Calu3 (cell line): ENCODE results near the gene RENBP. TPM values are rescaled to one million over a fixed set of nuclear protein-coding genes. Genes with fewer than 3 reads are reported as not detected.

Source experiments
- BruUV-seq: library from RNA; stranded (reverse); fragments of 400-500 nt; replicated peaks from 2 replicates; lab custom pipeline; 2021; lab: Mats Ljungman, UMichigan
- CTCF ChIA-PET: fragments of 300-600 bp; sonication (Branson Sonifier 250); formaldehyde crosslinking; loops from one replicate; lab custom pipeline; 2022; ENCODE audit warnings: antibody characterized with exemption; lab: Charles Lee
- DNase-seq: peaks from one replicate; pipeline ENCODE4 v3.0.0; 2022
- H3K27ac Mint-ChIP-seq: one replicate; pipeline ENCODE4 v1.8.0; 2022; ENCODE audit warnings: mixed read lengths; ENCODE audit not compliant: unreplicated experiment
- H3K27me3 Mint-ChIP-seq: one replicate; pipeline ENCODE4 v1.8.0; 2022; ENCODE audit warnings: mixed read lengths; ENCODE audit not compliant: unreplicated experiment
- H3K36me3 Mint-ChIP-seq: one replicate; pipeline ENCODE4 v1.8.0; 2022; ENCODE audit warnings: mild to moderate bottlenecking, moderate library complexity, mixed read lengths; ENCODE audit not compliant: insufficient read depth, unreplicated experiment
- H3K4me1 Mint-ChIP-seq: one replicate; pipeline ENCODE4 v1.8.0; 2022; ENCODE audit warnings: mild to moderate bottlenecking, low read depth, mixed read lengths; ENCODE audit not compliant: unreplicated experiment
- H3K4me3 Mint-ChIP-seq: one replicate; pipeline ENCODE4 v1.8.0; 2022; ENCODE audit warnings: mild to moderate bottlenecking, low read depth, moderate library complexity, mixed read lengths; ENCODE audit not compliant: unreplicated experiment
- H3K9me3 Mint-ChIP-seq: one replicate; pipeline ENCODE4 v1.8.0; 2022; ENCODE audit warnings: low read depth, mixed read lengths; ENCODE audit not compliant: unreplicated experiment
- CTCF ChIP-seq: fragments of 200-600 bp; IDR thresholded peaks from one replicate; pipeline ENCODE4 v1.8.0; 2022; ENCODE audit warnings: antibody characterized with exemption; ENCODE audit not compliant: unreplicated experiment
- intact Hi-C: fragments of 100-400 bp; cut with micrococcal nuclease; formaldehyde crosslinking; loops from one replicate; pipeline ENCODE4 v1.10.0; 2022; ENCODE audit not compliant: unreplicated experiment
- total RNA-seq: library from RNA; stranded (reverse); gene quantifications from 2 replicates; pipeline ENCODE4 v1.2.3, GENCODE V29; 2022

The RENBP gene
- total RNA-seq, 1 experiment from 2014 or later: 0.80 TPM

GRCh38 chrX:153935326-153935851 lies 9.1 kb downstream of the RENBP start:
- H3K36me3 Mint-ChIP-seq: peaks cover 39% of the 10 kb centered on the region
- CTCF ChIA-PET: no interaction called here
- TF ChIP-seq CTCF: no peak
- H3K4me3 Mint-ChIP-seq: peak overlapping the region; percentile 67
- H3K9me3 Mint-ChIP-seq: no peaks in the 10 kb centered on the region
- H3K4me1 Mint-ChIP-seq: no peaks in the 10 kb centered on the region
- BruUV-seq: no TSS peak
- DNase-seq: no peak
- H3K27me3 Mint-ChIP-seq: no peaks in the 10 kb centered on the region
- H3K27ac Mint-ChIP-seq: no peak overlapping the region
- intact Hi-C loops: no loop called here

- peak; percentile 83 for DNase-seq
- CTCF ChIA-PET: interaction anchor here (1.2 kb wide), 1 partner anchor 12 kb away, joined by 3 read pairs; no protein-coding TSS in a partner anchor
- no TSS peak for BruUV-seq
- intact Hi-C loops: no loop called here
- Mint-ChIP-seq H3K27me3 (no peaks in the 10 kb centered on the region), H3K9me3 (no peaks in the 10 kb centered on the region), H3K4me3 (peak within 1 kb of the TSS; percentile 80), H3K27ac (peak within 1 kb of the TSS; percentile 33), H3K4me1 (no peaks in the 10 kb centered on the region), H3K36me3 (peaks cover 39% of the 10 kb centered on the region)
- TF ChIP-seq CTCF: no peak
Measured at GRCh38 chrX:153934762-153935325, 9.6 kb downstream of the RENBP start, which contains the start of gene NAA10. NAA10 (minus strand) TSS chrX:153935037; CDS start chrX:153934904, 133 bp downstream.

- Mint-ChIP-seq H3K36me3 (peaks cover 39% of the 10 kb centered on the region), H3K4me1 (no peaks in the 10 kb centered on the region), H3K27me3 (no peaks in the 10 kb centered on the region), H3K9me3 (no peaks in the 10 kb centered on the region), H3K4me3 (peak overlapping the region; percentile 80), H3K27ac (peak overlapping the region; percentile 33)
- CTCF ChIA-PET: interaction anchor here (1.2 kb wide), 1 partner anchor 13 kb away, joined by 3 read pairs; no protein-coding TSS in a partner anchor
- DNase-seq: no peak
- no peak for TF ChIP-seq CTCF
- BruUV-seq: no TSS peak
- intact Hi-C loops: no loop called here
Measured at GRCh38 chrX:153934148-153934761, 10.2 kb downstream of the RENBP start.

- no peaks in the 10 kb centered on the region for H3K9me3 Mint-ChIP-seq
- TSS peak; percentile 52 for BruUV-seq
- no peak for DNase-seq
- CTCF ChIA-PET: interaction anchor here (1.2 kb wide), 1 partner anchor 13 kb away, joined by 3 read pairs; no protein-coding TSS in a partner anchor
- H3K4me1 Mint-ChIP-seq: no peaks in the 10 kb centered on the region
- TF ChIP-seq CTCF: no peak
- H3K4me3 Mint-ChIP-seq: peak overlapping the region; percentile 80
- peaks cover 39% of the 10 kb centered on the region for H3K36me3 Mint-ChIP-seq
- intact Hi-C loops: no loop called here
- no peaks in the 10 kb centered on the region for H3K27me3 Mint-ChIP-seq
- peak overlapping the region; percentile 33 for H3K27ac Mint-ChIP-seq
Measured at GRCh38 chrX:153933748-153934147, 10.7 kb downstream of the RENBP start.
